Thoracic aorta (tissue), 2 donors: Measurements from ENCODE around the gene SDC3. TPM values are rescaled to one million over a fixed set of nuclear protein-coding genes. Genes with fewer than 3 reads are reported as not detected.
"Not testable (repeated sequence)": the region's sequence is repeated elsewhere in the genome, so short reads cannot be mapped to it uniquely, and the experiment has no call there.

Source experiments
- ATAC-seq: fragments of 150-250 bp; one replicate; pipeline ENCODE4 v1.8.0; 2017; ENCODE audit warnings: low read depth; ENCODE audit not compliant: insufficient number of reproducible peaks, low FRiP score
- DNase-seq: peaks from one replicate; pipeline ENCODE4 v3.0.0-alpha.2; 2020; ENCODE audit warnings: low spot score
- H3K27ac ChIP-seq, 2 donors: fragments of 200-600 bp; sonication (generic); 1 replicate in 1 of 2; 2 replicates in 1 of 2; pipeline ENCODE4 v1.5.1; 2016; ENCODE audit warnings: mild to moderate bottlenecking in 2 of 2, moderate library complexity in 2 of 2
- H3K27me3 ChIP-seq: fragments of 200-600 bp; sonication (generic); replicated peaks from 2 replicates; pipeline ENCODE4 v1.6.0; 2016; ENCODE audit warnings: mild to moderate bottlenecking; ENCODE audit not compliant: insufficient read depth
- H3K36me3 ChIP-seq: fragments of 200-600 bp; sonication (generic); one replicate; pipeline ENCODE4 v1.5.1; 2016
- H3K4me1 ChIP-seq, 2 donors: fragments of 200-600 bp; sonication (generic); 1 replicate in 1 of 2; 2 replicates in 1 of 2; pipeline versions ENCODE4 v1.5.1 to v1.6.0; 2016; ENCODE audit warnings: low read depth in 2 of 2, mild to moderate bottlenecking in 1 of 2; ENCODE audit not compliant: control insufficient read depth in 1 of 2
- H3K4me3 ChIP-seq: fragments of 200-600 bp; sonication (generic); 2 replicates; pipeline ENCODE4 v1.5.1; 2016; ENCODE audit warnings: mild to moderate bottlenecking
- H3K9me3 ChIP-seq: fragments of 200-600 bp; sonication (generic); 2 replicates; pipeline ENCODE4 v1.5.1; 2016
- CTCF ChIP-seq: fragments of 200-600 bp; sonication (generic); IDR thresholded peaks from one replicate; pipeline ENCODE4 v1.5.1; 2019; ENCODE audit warnings: antibody characterized with exemption
- total RNA-seq, 2 donors: library from RNA; depleted of rRNA; stranded (reverse); fragments of >200 nt; gene quantifications; one replicate each; pipeline versions ENCODE4 v1.1.0 to v1.2.3, GENCODE V29; 2016

SDC3 gene
- total RNA-seq, 2 donors from 2014 or later = 51.6 to 75.4 TPM

GRCh38 chr1:30872033-30872947, 36.3 kb downstream of the SDC3 start:
- Histone ChIP-seq H3K27me3 (no peaks in the 10 kb centered on the region), H3K36me3 (peaks cover 31% of the 10 kb centered on the region), H3K4me3 (no peak overlapping the region), H3K4me1 (peaks cover 0 to 9% of the 10 kb centered on the region in 2 donors), H3K27ac (no peak overlapping the region), H3K9me3 (no peaks in the 10 kb centered on the region)
- DNase-seq (no peak), ATAC-seq (no peak)
- no peak for TF ChIP-seq CTCF

- H3K4me1 ChIP-seq = no peaks in the 10 kb centered on the region
- H3K9me3 ChIP-seq = no peaks in the 10 kb centered on the region
- no peak overlapping the region for H3K4me3 ChIP-seq
- no peak for ATAC-seq
- no peak for TF ChIP-seq CTCF
- H3K27me3 ChIP-seq = no peaks in the 10 kb centered on the region
- H3K36me3 ChIP-seq = peaks cover 28% of the 10 kb centered on the region
- H3K27ac ChIP-seq = no peak overlapping the region
- DNase-seq = no peak
These were observed 37.2 kb downstream of the SDC3 start for GRCh38 chr1:30871276-30871871.

- H3K36me3 ChIP-seq = peaks cover 23% of the 10 kb centered on the region
- H3K9me3 ChIP-seq = no peaks in the 10 kb centered on the region
- no peaks in the 10 kb centered on the region for H3K27me3 ChIP-seq
- H3K4me1 ChIP-seq = no peaks in the 10 kb centered on the region
- no peak for TF ChIP-seq CTCF
- DNase-seq (no peak), ATAC-seq (no peak)
- H3K4me3 ChIP-seq = no peak overlapping the region
- H3K27ac ChIP-seq = no peak overlapping the region
These were observed 37.9 kb downstream of the SDC3 start for GRCh38 chr1:30870656-30871055.

GRCh38 chr1:30870035-30870434, 38.5 kb downstream of the SDC3 start:
- ATAC-seq (no peak), DNase-seq (no peak)
- H3K4me1 ChIP-seq = no peaks in the 10 kb centered on the region
- peaks cover 23% of the 10 kb centered on the region for H3K36me3 ChIP-seq
- no peak overlapping the region for H3K27ac ChIP-seq
- no peaks in the 10 kb centered on the region for H3K27me3 ChIP-seq
- no peaks in the 10 kb centered on the region for H3K9me3 ChIP-seq
- no peak overlapping the region for H3K4me3 ChIP-seq
- TF ChIP-seq CTCF = no peak

GRCh38 chr1:30868833-30869435, 39.6 kb downstream of the SDC3 start:
- DNase-seq = no peak
- no peaks in the 10 kb centered on the region for H3K27me3 ChIP-seq
- no peak for TF ChIP-seq CTCF
- H3K4me1 ChIP-seq = no peaks in the 10 kb centered on the region
- peaks cover 19% of the 10 kb centered on the region for H3K36me3 ChIP-seq
- H3K4me3 ChIP-seq = no peak overlapping the region
- H3K9me3 ChIP-seq = no peaks in the 10 kb centered on the region
- ATAC-seq = no peak
- H3K27ac ChIP-seq = no peak overlapping the region

- not testable (repeated sequence) for H3K27me3 ChIP-seq, H3K4me3 ChIP-seq, H3K27ac ChIP-seq, DNase-seq, ATAC-seq, H3K4me1 ChIP-seq, H3K9me3 ChIP-seq
- H3K36me3 ChIP-seq = peaks cover 11% of the 10 kb centered on the region
These were observed 40.5 kb downstream of the SDC3 start for GRCh38 chr1:30868057-30868456.
